Stimulated activated CD4-positive, alpha-beta T cell treated with anti-CD3 and anti-CD28 coated beads, Interleukin-1b, Interleukin-23, amount 100 ng/mL, for 1 hour (primary cell): Measurements from ENCODE around the gene INHBB.
"Not testable (repeated sequence)": the region's sequence is repeated elsewhere in the genome, so short reads cannot be mapped to it uniquely, and the experiment has no call there.

Experiments used
- DNase-seq, 2 donors: peaks; one replicate each; pipeline ENCODE4 v3.0.0-alpha.2; 2020; ENCODE audit warnings: low read depth in 2 of 2

Gene INHBB

DNA sequence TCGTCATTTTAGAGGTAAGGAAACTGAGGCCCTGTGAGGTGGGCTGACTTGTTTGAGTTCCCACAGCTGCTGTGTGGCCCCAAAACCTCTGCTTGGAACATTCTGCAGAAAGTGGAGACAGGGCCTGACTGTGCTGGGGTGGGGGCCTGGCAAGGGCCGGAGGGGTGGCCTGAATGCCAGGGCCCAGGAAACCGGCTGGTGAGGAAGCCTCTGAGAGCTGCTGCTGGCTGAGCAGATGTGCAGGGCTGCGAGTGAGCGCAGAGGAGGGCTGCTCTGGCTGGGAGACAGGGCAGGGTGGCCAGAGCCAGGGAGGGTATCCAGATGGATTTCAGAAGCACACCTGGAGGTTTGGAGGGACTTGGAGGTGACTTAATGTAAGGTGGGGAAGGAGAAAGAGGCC lies 29.9 kb upstream of the INHBB start:
- no peak for DNase-seq

DNA sequence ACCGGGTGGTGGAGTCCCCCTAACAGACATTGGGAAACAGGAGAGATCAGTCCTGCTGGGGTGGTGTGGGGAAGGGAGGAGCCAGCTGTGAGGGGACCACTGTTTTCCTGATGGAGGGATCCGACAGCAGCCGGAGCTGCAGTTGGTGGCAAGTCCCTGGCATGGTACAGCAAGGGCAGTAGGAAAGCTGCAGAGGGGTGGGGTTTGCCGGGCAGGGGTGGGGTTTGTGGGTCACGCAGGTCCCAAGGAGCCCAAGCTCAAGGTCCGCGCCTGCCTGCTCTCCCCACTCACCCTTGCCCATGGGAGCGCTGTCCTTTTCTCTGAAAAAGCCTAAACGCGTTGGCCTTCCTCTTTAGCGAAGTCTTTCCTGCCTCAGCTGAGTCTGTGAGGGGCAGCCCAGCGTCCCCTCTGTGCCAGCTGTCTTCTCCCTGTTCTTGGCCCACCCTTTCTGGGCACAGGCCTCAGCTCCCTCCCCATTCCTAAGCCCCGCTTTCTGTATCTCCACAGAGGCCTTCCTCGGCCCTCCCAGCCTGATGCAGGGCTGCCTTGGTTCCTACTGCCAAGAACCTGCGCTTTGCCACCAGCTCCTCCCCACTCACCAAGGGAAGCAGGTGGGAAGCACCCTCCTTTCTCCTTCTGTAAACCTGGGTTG lies 29.3 kb upstream of the INHBB start:
- DNase-seq = no peak

GRCh38 chr2:120317180-120317533 lies 28.8 kb upstream of the INHBB start:
- no peak for DNase-seq

GRCh38 chr2:120317916-120318315 lies 28.0 kb upstream of the INHBB start:
- no peak for DNase-seq

GRCh38 chr2:120318626-120319025 lies 27.3 kb upstream of the INHBB start:
- DNase-seq = no peak

GRCh38 chr2:120319123-120319522 lies 26.8 kb upstream of the INHBB start:
- no peak for DNase-seq

- DNase-seq = no peak
Observed at GRCh38 chr2:120319686-120320317, 26.1 kb upstream of the INHBB start.

DNA sequence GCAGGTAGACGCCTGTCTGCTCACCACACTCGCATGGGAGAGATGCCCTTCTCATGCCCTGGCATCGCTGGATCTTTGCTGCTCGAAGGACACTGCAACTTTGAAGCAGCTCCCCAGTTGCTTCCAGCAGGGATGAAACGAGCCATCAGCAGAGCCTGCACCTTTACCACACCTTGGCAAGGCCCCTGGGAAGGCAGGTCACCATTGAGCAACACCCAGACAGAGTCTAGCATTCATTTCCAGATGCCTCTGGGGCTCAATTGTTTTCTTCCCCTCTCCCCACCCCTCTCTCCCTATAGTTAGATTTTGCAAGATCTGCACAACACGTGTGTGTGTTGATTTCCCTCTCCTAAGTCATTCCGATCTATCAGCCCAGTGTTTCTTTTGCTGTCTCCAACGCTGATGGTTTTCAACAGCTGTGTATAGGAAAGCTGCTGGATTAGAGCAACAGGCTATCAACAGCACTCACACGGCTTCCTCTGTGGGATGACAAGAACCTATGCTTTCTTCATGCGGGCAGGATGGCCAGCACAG lies 25.6 kb upstream of the INHBB start:
- no peak for DNase-seq

DNA sequence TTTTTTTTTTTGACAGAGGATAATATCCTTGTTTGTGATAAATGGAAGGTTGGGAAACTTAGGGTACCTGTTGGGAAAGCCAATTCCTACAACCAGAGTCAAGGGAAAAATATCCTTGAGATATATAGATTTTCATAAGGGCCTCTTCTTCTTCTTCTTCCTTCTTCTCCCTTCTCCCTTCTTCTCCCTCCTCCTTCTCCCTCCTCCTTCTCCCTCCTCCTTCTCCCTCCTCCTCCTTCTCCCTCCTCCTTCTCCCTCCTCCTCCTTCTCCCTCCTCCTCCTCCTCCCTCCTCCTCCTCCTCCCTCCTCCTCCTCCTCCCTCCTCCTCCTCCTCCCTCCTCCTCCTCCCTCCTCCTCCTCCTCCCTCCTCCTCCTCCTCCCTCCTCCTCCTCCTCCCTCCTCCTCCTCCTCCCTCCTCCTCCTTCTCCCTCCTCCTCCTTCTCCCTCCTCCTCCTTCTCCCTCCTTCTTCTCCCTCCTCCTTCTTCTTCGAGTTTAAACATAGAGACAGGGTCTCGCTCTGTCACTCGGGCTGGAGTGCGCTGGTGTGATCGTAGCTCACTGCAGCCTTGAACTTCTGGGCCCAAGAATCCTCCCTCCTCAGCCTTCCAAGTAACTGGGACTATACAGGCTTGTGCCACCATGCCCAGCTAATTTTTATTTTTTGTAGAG lies 24.9 kb upstream of the INHBB start:
- DNase-seq = not testable (repeated sequence)

- DNase-seq = no peak
Observed at GRCh38 chr2:120321721-120322284, 24.1 kb upstream of the INHBB start.

- DNase-seq = no peak
Observed at GRCh38 chr2:120322329-120322728, 23.6 kb upstream of the INHBB start.

- no peak for DNase-seq
Observed at GRCh38 chr2:120323214-120323613, 22.7 kb upstream of the INHBB start.

DNA sequence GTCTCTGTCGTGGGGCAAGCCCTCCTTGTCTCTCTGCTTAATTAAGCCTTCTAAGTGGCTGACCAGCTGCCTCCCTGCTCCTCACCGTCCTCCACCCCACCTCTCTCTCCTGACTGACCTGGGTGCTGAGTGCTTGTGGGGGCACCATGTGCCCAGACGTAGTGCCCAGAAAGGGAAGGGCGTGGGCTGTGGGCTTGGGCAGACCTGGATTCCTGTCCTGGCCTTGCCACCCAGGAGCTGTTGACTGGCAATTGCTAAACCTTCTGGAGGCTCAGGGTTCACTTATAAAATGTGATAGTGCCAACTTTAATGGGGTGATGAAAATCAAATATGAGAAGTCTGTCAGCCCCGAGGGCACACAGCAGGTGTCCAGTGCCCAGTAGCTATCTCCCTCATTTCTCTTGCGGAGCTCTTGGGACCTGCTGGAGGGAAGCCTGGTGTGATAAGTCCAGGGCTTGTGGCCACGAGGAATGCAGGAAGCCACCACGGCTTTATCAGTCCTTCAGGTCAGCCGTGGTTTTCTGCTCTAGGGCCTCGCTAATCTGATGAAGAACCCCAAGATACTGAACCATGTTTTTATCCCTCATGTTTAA lies 22.0 kb upstream of the INHBB start:
- DNase-seq = no peak

DNA sequence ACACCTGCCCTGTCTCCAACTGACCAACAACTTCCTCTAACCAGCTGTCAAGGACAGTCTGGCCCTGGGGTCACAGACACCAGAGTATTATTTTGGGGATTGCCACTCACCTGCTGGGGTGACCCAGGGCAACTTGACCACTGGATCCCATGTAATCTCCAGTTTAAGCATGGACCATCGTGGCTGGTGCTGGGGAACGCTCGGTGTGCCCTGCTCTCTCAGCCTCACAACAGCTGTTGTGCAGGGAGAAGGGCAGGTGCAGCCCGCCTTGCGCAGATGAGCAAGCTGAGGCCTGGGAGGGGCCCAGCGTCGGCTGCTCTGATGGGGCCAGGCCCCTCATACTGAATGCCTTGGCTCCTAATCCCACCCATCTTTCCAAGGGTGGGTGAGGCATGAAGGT lies 21.0 kb upstream of the INHBB start:
- DNase-seq = no peak

- no peak for DNase-seq
Observed at GRCh38 chr2:120326066-120326465, 19.9 kb upstream of the INHBB start.

GRCh38 chr2:120330946-120331822 lies 14.8 kb upstream of the INHBB start:
- DNase-seq = no peak

GRCh38 chr2:120331903-120332302 lies 14.0 kb upstream of the INHBB start:
- DNase-seq = no peak

DNA sequence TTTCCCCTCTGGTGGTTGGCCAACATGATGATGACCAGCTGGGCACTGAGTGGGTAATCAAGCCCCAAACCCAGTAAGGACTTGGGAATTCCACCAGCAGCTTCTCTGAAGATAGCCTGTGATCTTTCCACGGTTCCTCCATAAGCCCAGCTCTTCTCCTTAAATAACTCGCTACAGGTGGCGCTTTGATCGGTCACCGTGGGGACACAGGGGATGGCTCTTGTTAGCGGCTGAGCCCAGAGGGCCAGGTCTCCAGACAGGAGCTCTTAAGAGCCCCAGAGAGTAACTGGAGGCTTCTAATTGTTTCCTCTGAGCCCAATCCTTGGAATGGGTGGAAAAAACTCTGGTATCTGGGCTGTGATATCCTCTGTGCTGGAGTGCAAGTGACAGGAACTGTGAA lies 13.6 kb upstream of the INHBB start:
- DNase-seq = no peak

DNA sequence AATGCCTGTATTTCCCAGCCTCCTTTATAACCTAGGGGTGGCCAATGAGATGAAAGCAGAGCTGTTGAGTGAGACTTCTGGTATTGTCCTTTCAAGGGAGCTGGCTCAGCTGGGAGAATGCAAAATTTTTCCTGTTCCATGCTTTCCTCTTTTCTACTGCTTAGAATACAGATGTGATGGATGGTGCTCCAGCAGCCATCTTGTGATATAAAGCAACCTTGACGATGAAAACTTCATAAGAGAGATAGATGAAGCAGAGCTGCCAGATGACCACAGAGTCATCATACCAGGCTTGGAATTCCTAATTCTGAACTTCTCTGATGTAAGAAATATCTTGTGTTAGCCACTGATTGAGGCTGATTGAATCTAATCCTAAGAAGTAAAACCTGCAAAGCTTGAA lies 11.9 kb upstream of the INHBB start:
- DNase-seq = no peak

DNA sequence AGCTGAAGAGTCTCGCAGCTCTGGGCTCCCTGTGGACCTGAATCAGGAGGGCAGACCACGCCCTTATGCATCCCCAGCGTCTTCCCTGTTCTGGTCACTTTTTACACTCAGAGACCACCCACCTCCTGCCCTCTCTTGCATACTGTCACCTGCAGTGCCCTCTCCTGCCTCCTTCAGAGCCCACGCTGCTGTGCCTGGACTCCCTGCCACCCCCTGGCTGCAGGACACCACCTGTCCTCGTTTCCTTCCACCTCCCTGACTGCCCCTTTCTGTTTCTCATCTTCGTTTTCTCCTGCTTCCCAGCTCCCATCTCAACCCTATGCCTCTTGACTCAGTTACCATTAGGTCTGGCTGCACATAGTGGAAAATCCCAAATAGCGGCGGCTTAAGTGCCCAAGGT lies 9.2 kb upstream of the INHBB start:
- no peak for DNase-seq

DNA sequence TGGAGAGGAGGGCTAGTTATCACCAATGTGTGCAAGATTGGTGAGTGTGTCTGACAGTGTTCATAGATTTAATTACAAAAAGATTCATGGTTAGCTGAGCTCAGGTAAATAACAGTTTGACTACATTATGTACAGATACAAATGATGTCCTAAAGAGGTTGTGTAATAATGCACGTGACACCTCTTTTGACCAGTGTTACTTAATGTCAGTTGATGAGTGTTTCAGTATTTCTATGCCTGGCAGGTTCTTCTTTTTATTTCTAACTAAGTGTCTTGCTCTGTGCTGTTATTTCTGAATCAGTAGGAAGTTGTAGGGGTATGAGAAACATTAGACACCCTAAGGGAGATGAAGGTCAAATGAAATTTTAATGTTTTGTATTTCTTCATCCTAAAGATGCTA lies 7.9 kb upstream of the INHBB start:
- no peak for DNase-seq
